GM19238 (cell line): ENCODE data around the gene WDR86.
A peak's percentile ranks its signal among the peaks of the same experiment; 100 is the strongest.

Experiments
- DNase-seq: peaks from one replicate; pipeline ENCODE4 v3.0.0; 2011; ENCODE audit warnings: low spot score; ENCODE audit not compliant: insufficient read length

The WDR86 gene

DNA sequence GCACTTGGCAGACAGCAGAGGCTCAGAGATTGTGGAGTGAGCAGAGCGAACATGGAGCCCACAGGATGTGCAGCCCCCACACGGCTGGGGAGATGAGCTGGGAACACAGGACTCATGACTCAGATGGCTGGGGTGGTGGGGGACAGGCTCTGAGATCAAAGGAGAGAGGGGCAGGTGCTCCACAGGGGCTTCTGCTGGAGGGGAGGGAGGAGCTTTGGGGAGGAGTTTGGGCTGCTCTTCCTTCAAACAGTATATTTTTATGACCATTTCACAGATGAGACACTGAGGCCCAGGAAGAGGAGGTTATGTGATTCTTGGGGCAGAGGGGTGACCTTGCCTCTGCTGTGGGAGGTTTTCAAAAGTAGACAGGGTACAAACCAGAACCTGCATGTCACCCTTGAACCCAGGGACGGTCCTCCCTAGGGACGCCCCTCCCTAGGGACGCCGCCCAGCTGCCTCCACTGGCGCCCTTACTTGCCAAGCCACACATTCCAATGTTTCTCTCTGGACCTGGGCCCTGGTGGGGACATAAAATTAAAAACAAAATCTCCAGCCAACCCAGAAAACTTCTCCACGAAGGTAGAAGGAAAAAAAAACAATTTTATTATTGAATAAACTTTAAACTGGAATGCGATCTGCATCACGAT lies 31.1 kb upstream of the WDR86 start:
- no peak for DNase-seq

- DNase-seq = no peak
Observed at GRCh38 chr7:151439855-151440798, 30.3 kb upstream of the WDR86 start, which contains the start of gene CRYGN. TSS of gene CRYGN (minus strand) at chr7:151440141. CDS start at chr7:151439917, 224 bp downstream.

DNA sequence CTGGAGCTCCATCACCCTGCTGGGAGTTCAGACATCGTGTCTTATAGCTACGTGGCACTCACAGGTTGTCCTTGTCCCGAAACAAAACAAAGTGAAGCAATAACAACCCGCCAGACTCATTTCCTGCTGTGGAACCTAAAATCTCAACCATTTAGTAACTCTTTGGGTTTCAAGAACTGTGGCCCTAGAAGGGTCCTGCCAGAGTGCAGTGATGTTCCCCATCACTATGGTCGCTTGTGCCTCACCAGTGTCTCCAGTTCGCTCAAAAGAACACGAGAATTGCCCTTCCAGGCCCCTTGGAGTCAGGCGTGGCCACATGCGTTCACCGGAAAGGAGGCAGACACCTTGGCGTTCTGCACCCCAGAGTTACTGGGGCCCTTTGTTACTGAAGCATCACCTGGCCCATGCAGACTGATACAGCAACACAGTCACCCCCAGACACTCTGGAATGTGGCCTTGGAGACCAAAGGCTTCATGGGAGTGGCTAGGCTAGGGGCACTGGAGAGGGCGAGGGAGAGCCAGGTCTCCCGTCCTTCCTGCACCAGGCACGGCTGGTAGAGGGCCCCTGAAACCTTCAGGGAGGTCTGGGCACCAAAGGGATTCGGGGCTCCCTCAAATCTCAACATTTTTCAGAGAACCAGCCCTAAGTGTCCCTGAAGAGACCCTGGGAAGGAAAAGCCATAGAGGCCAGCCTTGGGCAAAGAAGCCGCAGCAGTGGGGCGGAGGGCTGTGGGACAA lies 29.2 kb upstream of the WDR86 start:
- DNase-seq = no peak

- DNase-seq = no peak
Observed at GRCh38 chr7:151437866-151438516, 28.2 kb upstream of the WDR86 start.

DNA sequence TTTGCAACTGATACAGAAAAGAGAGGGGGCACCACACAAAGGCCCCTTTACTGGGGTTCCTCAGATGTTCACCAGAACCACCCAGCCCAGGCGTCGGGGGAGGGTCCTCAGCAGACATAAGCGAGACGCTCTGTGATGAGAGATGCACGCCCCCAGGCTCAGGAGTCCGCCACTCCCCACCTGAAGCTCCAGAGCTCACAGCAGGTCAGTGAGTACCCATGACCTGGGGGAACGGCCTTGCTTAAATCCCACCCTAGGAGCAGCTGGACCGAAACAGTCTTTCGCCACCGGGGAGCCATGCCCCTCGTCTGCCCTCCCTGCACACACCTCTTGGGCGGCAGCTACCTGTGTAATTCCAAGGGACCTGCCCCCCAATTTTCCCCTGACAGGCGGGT lies 27.3 kb upstream of the WDR86 start:
- DNase-seq = no peak

GRCh38 chr7:151436446-151437158 lies 26.8 kb upstream of the WDR86 start:
- no peak for DNase-seq

- DNase-seq = no peak
Observed at GRCh38 chr7:151435971-151436370, 26.1 kb upstream of the WDR86 start.

DNA sequence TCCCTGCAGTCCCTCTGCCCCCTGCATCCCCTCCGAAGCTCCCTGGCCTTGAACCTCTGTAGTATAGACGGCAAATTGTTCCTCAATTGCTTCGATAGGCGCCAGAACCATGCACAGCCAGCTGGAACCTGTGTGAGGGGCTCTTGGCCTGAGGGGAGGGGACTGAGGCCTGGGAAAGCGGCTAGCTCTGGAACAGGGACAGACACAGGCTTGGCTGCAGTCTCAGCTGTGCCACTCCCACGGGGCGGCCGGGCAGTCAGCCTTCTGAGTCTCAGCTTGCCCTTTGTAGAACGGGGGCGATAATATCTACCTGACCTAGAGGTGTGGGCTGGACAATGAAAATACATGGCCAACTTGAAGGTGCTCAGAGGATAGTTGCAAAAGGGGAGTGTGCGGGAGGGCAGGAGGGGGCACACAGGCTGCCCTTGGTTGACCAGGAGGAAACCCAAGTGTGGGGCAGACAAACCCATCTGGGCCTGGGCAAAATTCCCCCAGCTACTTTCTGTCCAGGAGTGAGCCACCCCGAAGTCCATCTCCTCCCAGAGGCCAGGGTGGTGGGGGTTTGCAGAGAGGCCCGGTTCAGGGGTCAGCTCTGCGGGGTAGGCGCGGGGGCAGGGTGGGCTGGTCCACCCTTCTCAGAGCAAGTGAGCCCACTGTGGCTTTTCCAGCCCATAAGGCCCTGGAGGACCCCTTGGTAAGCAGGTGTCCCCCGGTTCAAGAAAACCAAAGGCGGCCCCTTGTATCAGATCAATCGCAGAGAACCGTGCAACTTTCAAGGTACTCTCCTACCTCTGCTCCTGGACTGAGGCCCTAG lies 25.5 kb upstream of the WDR86 start:
- no peak for DNase-seq

DNA sequence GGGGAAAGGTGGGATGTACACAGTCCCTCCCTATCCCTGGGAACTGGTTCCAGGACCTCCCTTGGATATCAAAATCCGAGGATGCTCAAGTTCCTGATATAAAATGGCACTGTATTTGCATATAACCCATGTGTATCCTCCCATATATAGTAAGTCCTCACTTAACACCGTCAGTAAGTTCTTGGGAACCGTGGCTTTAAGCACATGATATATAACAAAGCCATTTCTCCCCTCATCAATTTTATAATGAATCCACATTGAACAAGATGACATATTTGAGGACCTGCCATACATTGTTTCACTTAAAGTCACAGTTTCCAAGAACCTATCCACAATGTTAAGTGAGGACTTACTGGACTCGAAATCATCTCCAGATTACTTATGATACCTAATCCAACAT lies 24.7 kb upstream of the WDR86 start:
- no peak for DNase-seq

GRCh38 chr7:151433721-151434400 lies 24.0 kb upstream of the WDR86 start:
- no peak for DNase-seq

DNA sequence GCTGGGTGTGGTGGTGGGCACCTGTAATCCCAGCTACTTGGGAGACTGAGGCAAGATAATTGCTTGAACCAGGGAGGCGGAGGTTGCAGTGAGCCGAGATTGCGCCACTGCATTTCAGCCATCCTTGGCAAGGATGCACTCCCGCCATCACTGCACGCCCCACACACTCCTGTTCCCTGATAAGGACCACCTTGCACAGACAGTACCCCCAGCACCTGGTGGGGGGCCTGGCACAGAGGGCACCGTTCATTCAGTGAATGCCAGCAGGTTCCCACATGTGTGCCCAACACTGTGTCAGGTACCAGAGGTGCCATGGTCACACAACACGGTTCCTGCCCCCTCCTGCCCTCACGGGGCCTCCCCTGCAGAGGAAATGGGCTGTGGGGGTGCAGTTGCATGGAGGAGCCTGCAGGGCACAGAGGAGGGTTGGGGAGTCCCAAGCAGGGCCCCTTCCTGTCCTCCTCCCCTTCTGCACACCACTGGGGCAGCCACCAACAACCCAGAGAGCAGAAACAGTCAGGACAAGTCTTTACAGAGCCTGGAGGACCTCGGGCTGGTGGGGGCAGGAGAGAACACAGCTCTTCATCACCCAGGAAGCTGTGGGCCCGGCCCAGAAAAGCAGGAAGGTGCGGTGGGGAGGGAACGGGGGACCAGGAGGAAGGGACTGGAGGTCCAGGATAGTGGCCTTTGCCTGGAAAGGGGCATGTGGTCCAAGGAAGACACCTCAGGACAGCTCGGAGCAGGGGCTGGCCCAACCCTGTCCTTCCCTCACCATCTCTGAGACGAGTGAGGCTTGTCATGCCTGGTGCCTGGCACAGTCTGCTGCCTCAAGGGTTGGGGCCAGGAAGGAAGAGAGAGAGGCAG lies 23.1 kb upstream of the WDR86 start:
- DNase-seq = peak; percentile 53

DNA sequence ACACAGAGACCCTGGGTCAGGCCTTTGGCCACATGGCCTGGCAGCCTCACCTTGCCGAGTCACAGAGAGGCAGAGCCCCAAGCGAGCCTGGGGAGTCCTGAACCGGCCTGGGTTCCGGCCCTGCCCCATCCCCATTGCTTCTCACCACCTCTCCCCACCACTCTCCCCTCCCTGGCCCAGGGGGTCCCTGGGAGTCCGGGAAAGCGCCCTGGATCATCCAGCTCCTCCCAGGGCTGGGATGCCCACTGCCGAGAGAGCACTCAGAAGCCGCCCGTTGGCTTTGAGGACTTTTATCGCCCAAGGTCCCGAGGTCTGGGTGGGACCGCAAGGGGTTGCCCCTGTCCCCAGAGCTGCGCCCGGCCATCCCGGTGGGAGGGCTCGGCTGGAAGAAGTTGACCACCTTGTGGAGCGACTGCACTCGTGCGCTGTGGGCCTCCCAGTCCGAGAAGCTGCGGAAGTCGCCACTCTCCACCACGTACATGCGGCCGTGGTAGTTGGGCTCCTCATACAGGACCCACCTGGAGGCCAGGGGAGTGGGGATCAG lies 22.0 kb upstream of the WDR86 start:
- DNase-seq = no peak

GRCh38 chr7:151431281-151431767 lies 21.5 kb upstream of the WDR86 start:
- no peak for DNase-seq

DNA sequence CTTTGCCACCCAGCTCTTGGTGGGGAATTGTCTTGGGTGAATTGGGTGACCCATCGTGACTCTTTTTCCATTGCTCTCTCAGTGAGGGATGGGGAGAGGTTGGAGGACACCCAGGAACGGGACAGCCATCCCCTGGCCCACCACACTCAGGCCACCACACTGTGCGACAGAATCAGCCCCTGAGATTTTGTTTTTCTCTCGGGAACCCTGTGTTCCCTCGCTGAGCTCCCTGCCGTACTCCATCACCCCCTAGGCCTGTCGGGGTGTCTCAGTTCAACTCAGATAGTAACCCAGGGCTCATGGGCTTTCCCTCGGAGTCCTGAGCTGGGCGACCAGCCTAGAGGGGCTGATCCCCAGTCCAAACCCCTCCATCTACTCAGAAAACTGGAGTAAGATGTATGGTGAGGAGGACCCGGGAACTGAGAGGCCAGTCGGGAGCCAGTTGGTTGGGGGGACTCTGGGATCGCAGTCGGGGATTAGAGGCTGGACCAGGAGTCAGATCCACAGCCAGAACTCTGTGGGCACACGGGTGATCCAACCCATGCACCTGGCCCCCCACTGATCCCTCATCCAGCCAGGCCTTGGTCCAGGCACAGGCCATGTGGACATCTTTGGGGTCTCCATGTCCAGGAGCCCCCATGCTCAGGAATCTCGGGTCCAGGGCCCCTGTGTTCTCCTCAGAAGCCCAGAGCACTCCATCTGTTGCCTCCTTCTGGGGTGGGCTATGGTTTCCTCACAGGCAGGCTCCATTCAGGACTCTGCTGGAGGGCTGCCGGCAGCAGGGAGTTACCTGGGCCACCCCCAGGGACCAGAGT lies 20.8 kb upstream of the WDR86 start:
- no peak for DNase-seq

DNA sequence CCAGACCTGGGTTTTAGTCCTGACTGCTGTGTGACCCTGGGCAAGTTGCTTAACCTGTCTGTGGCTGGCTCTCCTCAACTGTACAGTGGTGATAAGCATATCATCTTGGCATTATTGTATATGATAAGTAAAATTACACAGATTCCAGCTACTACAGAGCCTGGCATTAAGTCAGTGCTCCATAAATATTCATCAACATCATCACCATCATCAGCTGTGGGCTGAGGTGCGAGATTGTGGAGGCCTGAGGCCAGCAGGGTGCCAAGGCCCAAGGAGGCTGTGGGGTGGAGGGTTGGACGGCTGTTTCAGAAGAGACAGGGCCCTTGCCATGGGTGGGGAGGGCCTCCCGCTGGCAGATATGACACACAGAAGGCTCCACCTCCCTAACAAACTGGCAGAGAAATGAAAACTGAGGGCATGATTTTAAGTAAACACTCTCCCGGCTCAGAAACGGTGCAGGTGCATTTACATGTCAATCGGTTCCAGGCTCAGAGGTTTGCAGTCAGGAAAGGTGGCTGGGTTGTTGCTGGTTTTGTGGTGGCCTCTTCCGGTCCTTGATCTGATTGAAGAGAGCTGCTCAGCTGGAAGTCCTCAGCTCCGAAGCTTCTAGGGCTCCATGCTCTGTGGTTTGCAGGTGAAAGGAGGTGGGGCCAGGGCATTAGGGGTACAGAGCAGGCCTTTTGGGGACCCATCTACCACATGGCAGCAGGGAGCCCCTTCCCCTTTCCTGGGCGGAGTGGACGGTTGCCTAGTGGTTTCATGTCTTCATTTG lies 19.9 kb upstream of the WDR86 start:
- DNase-seq = no peak

DNA sequence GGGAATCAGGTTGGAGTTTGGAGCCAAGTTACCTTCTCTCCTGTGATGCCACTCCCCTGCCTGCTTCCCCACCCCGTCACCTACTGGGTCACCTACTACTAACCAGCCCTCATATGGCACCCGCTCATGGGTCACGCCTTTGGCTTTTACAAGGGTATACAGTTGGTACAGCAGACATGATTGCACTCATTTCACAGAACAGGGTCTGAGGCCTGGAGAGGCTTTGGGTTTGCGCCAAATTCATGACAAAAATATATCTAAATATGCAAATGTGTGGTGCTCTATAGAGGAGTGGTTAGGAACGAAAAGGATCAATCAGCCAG lies 19.4 kb upstream of the WDR86 start:
- no peak for DNase-seq
